GM23338 (cell line): ENCODE data around the gene YAP1. TPM values are rescaled to one million over a fixed set of nuclear protein-coding genes. Genes with fewer than 3 reads are reported as not detected.

ENCODE experiments used
- ATAC-seq: fragments of 200-7000 bp; cut with Tn5 transposase; 3 replicates; pipeline ENCODE4 v1.9.1; 2020
- DNase-seq: peaks from one replicate; pipeline ENCODE4 v3.0.0-alpha.2; 2015; ENCODE audit warnings: low spot score
- H2AFZ ChIP-seq: fragments of 200-600 bp; sonication (generic); 2 replicates; pipeline ENCODE4 v1.8.0; 2016; ENCODE audit warnings: antibody characterized with exemption, mild to moderate bottlenecking, moderate library complexity
- H3F3A ChIP-seq: fragments of 200-600 bp; sonication (generic); replicated peaks from 2 replicates; pipeline ENCODE4 v1.8.0; 2017; ENCODE audit warnings: antibody characterized with exemption, mixed run types, low read depth
- H3K27ac ChIP-seq: fragments of 200-600 bp; sonication (generic); 2 replicates; pipeline ENCODE4 v1.6.1; 2016; ENCODE audit warnings: low read depth
- H3K27me3 ChIP-seq: fragments of 200-600 bp; sonication (generic); 2 replicates; pipeline ENCODE4 v1.8.0; 2016; ENCODE audit warnings: mild to moderate bottlenecking, mixed run types, moderate library complexity; ENCODE audit not compliant: insufficient read depth
- H3K36me3 ChIP-seq: fragments of 200-600 bp; sonication (generic); 2 replicates; pipeline ENCODE4 v1.8.0; 2016; ENCODE audit warnings: mild to moderate bottlenecking; ENCODE audit not compliant: insufficient read depth
- H3K4me1 ChIP-seq: fragments of 200-600 bp; sonication (generic); 2 replicates; pipeline ENCODE4 v1.8.0; 2016; ENCODE audit warnings: mild to moderate bottlenecking, moderate library complexity; ENCODE audit not compliant: insufficient read depth
- H3K4me2 ChIP-seq: fragments of 200-600 bp; sonication (generic); 2 replicates; pipeline ENCODE4 v1.7.1; 2017; ENCODE audit warnings: mixed run types
- H3K4me3 ChIP-seq: fragments of 200-600 bp; sonication (generic); 2 replicates; pipeline ENCODE4 v1.6.1; 2016; ENCODE audit warnings: mixed run types
- H3K79me2 ChIP-seq: fragments of 200-600 bp; sonication (generic); replicated peaks from 2 replicates; pipeline ENCODE4 v1.8.0; 2017; ENCODE audit warnings: mild to moderate bottlenecking; ENCODE audit not compliant: insufficient read depth
- H3K9me2 ChIP-seq: fragments of 200-600 bp; sonication (generic); 2 replicates; pipeline ENCODE4 v1.8.0; 2017; ENCODE audit not compliant: insufficient read depth
- H4K20me1 ChIP-seq: fragments of 200-600 bp; sonication (generic); replicated peaks from 2 replicates; pipeline ENCODE4 v1.8.0; 2017; ENCODE audit warnings: mild to moderate bottlenecking; ENCODE audit not compliant: insufficient read depth
- H3K27ac Mint-ChIP-seq: 2 replicates; pipeline ENCODE4 v1.8.0; 2020; ENCODE audit warnings: inconsistent platforms, mild to moderate bottlenecking, moderate library complexity, mixed read lengths
- H3K27me3 Mint-ChIP-seq: 3 replicates; pipeline ENCODE4 v1.8.0; 2022; ENCODE audit warnings: low read depth, mild to moderate bottlenecking, moderate library complexity, mixed read lengths, inconsistent platforms; ENCODE audit not compliant: insufficient read depth, poor library complexity
- H3K36me3 Mint-ChIP-seq: 3 replicates; pipeline ENCODE4 v1.8.0; 2021; ENCODE audit warnings: low read depth, mild to moderate bottlenecking, inconsistent platforms, moderate library complexity, mixed read lengths
- H3K4me1 Mint-ChIP-seq: 3 replicates; pipeline ENCODE4 v1.8.0; 2020; ENCODE audit warnings: mild to moderate bottlenecking, inconsistent platforms, mixed read lengths
- H3K4me3 Mint-ChIP-seq: 3 replicates; pipeline ENCODE4 v1.8.0; 2021; ENCODE audit warnings: moderate library complexity, mild to moderate bottlenecking, inconsistent platforms, mixed read lengths
- H3K9me3 Mint-ChIP-seq: 3 replicates; pipeline ENCODE4 v1.8.0; 2020; ENCODE audit warnings: moderate library complexity, mild to moderate bottlenecking, inconsistent platforms, mixed read lengths
- EZH2 ChIP-seq: fragments of 200-600 bp; sonication (generic); IDR thresholded peaks from one replicate; pipeline ENCODE4 v1.8.0; 2017; ENCODE audit warnings: antibody characterized with exemption, mild to moderate bottlenecking, low read depth; ENCODE audit not compliant: unreplicated experiment
- EZH2phosphoT487 ChIP-seq: fragments of 200-600 bp; sonication (generic); IDR thresholded peaks from one replicate; pipeline ENCODE4 v1.8.1; 2018; ENCODE audit warnings: antibody characterized with exemption; ENCODE audit not compliant: unreplicated experiment
- JUNB ChIP-seq: IDR thresholded peaks from one replicate; pipeline ENCODE4 v1.6.1; 2016; ENCODE audit warnings: antibody characterized with exemption; ENCODE audit not compliant: unreplicated experiment
- NANOG ChIP-seq: IDR thresholded peaks from 2 replicates; pipeline ENCODE4 v1.6.1; 2016; ENCODE audit warnings: antibody characterized with exemption, borderline replicate concordance
- POLR2AphosphoS5 ChIP-seq: IDR thresholded peaks from 2 replicates; pipeline ENCODE4 v1.6.1; 2016; ENCODE audit warnings: antibody characterized with exemption, low read depth
- STAT1 ChIP-seq: IDR thresholded peaks from one replicate; pipeline ENCODE4 v1.6.1; 2016; ENCODE audit warnings: antibody characterized with exemption; ENCODE audit not compliant: unreplicated experiment
- ZNF114 ChIP-seq: fragments of 250-450 bp; sonication (Bioruptor Pico); IDR thresholded peaks from 2 replicates; pipeline ENCODE4 v1.5.0; 2020; ENCODE audit warnings: mild to moderate bottlenecking, moderate library complexity
- polyA plus RNA-seq: library from polyadenylated mRNA; unstranded; fragments of >200 nt; fragmentation: Nextera tagmentation; extraction: Ambion mirVana; gene quantifications from 2 replicates; pipeline ENCODE4 v1.2.1, GENCODE V29; 2016
- total RNA-seq: library from RNA; depleted of rRNA; stranded (reverse); fragments of >200 nt; shearing (Covaris generic); gene quantifications from 2 replicates; pipeline ENCODE4 v1.2.3, GENCODE V29; 2014
- TF ChIP-seq, protein P1 (sequence below): IDR thresholded peaks from 2 replicates; pipeline ENCODE4 v1.6.1; 2016; ENCODE audit warnings: antibody characterized with exemption
- TF ChIP-seq, protein P2 (sequence below): IDR thresholded peaks from one replicate; pipeline ENCODE4 v1.6.1; 2018; ENCODE audit warnings: antibody characterized with exemption; ENCODE audit not compliant: unreplicated experiment
- TF ChIP-seq, protein P3 (sequence below), 2 experiments: fragments of 200-600 bp in 1 of 2; sonication (generic) in 1 of 2; conservative IDR thresholded peaks; 2 replicates each; pipeline versions ENCODE4 v1.5.1 to v1.6.1; 2016 to 2017; ENCODE audit warnings: antibody characterized with exemption in 2 of 2, low read depth in 2 of 2, mild to moderate bottlenecking in 2 of 2, moderate library complexity in 1 of 2

YAP1 gene
- total and polyA plus RNA-seq, 2 experiments from 2014 or later = 17.2 to 155 TPM

DNA sequence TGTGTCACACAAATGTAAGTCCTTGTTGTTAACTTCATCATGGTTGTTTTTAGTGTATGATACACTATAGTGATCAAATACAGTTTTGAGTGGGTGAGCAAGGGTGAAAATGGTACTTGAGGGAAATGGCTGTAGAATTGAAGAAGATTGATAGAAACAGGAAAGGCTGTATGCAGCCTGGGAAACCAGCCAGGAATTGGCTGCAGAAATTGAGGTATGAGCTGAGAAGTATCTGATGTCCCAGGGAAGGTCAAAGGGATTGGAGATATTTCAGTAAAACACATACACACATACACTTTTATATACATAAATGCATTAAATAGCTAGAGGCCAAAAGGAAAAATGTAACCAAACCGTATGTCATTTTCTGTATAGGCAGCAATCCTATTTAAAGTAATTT, 13.1 kb upstream of the YAP1 start (continued):
- TF ChIP-seq, protein P1, sequence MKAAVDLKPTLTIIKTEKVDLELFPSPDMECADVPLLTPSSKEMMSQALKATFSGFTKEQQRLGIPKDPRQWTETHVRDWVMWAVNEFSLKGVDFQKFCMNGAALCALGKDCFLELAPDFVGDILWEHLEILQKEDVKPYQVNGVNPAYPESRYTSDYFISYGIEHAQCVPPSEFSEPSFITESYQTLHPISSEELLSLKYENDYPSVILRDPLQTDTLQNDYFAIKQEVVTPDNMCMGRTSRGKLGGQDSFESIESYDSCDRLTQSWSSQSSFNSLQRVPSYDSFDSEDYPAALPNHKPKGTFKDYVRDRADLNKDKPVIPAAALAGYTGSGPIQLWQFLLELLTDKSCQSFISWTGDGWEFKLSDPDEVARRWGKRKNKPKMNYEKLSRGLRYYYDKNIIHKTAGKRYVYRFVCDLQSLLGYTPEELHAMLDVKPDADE = no peak
- TF ChIP-seq EZH2phosphoT487 (no peak), EZH2 (no peak), POLR2AphosphoS5 (no peak)
- TF ChIP-seq, protein P2, sequence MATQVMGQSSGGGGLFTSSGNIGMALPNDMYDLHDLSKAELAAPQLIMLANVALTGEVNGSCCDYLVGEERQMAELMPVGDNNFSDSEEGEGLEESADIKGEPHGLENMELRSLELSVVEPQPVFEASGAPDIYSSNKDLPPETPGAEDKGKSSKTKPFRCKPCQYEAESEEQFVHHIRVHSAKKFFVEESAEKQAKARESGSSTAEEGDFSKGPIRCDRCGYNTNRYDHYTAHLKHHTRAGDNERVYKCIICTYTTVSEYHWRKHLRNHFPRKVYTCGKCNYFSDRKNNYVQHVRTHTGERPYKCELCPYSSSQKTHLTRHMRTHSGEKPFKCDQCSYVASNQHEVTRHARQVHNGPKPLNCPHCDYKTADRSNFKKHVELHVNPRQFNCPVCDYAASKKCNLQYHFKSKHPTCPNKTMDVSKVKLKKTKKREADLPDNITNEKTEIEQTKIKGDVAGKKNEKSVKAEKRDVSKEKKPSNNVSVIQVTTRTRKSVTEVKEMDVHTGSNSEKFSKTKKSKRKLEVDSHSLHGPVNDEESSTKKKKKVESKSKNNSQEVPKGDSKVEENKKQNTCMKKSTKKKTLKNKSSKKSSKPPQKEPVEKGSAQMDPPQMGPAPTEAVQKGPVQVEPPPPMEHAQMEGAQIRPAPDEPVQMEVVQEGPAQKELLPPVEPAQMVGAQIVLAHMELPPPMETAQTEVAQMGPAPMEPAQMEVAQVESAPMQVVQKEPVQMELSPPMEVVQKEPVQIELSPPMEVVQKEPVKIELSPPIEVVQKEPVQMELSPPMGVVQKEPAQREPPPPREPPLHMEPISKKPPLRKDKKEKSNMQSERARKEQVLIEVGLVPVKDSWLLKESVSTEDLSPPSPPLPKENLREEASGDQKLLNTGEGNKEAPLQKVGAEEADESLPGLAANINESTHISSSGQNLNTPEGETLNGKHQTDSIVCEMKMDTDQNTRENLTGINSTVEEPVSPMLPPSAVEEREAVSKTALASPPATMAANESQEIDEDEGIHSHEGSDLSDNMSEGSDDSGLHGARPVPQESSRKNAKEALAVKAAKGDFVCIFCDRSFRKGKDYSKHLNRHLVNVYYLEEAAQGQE = no peak

DNA sequence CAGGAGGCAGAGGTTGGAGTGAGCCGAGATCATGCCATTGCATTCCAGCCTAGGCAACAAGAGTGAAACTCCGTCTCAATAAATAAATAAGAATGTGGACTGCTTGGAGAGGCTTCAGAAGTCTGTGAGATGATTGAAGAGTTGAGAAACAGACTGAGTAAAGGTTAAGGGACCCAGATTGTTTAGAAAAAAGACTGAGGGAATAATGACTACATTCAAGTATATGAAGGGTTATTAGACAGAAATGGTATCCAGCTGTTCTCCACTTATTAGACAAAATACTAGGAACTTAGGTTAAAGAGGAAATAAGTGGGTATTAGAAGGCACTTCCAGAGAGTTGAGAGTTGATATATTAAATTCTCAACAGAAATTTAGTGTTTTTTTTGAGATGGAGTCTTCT, 10.5 kb upstream of the YAP1 start:
- DNase-seq = no peak
- H3K27ac Mint-ChIP-seq = no peak overlapping the region
- no peaks in the 10 kb centered on the region for H3K4me1 ChIP-seq

DNA sequence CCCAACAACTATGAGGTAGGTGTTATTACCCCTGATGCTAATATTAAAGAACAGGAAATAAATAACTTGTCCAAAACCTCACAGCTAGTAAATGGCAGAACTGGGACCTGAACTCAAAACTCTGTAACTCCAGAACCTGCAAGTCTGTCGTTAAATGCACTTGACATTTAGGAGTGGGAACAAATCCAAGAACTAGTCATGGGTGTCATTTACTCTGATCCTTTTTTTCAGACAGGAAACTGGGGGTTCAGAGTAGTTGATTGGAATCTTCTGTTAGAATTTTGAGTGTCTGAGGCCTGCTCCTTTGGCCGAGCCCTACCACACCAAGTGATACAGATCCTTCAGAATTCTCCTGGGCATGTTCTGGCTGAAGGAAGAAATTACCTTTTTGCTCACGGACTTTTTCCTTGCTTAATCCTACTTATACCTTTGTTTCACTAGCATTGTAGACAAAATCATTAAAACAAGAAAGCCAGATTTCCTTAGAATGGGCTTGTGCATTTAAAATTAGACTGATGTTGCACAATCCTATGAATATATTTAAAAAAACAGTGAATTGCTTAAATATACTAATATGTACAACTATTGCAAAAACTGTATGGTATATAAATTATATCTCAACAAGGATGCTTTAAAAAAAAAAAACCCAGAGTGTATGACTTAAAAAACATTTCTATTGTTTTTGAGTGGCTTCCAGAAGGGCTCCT, 1.4 kb upstream of the YAP1 start:
- H3K4me1 Mint-ChIP-seq = peaks cover 15% of the 10 kb centered on the region
- Histone ChIP-seq H3K79me2 (peaks cover 22% of the 10 kb centered on the region), H3K4me1 (peaks cover 19% of the 10 kb centered on the region), H2AFZ (no peak overlapping the region), H3K27ac (no peak overlapping the region), H3K4me3 (peak overlapping the region; percentile 81), H3K36me3 (no peaks in the 10 kb centered on the region), H3K9me2 (no peaks in the 10 kb centered on the region), H3K4me2 (peak overlapping the region; percentile 90), H4K20me1 (no peaks in the 10 kb centered on the region), H3F3A (peaks cover 6% of the 10 kb centered on the region), H3K27me3 (peaks cover 10% of the 10 kb centered on the region; the same call in 1 of the 2 replicates)
- H3K36me3 Mint-ChIP-seq = no peaks in the 10 kb centered on the region
- peak overlapping the region; percentile 97 for H3K4me3 Mint-ChIP-seq
- no peak for ATAC-seq
- peaks cover 11% of the 10 kb centered on the region for H3K27me3 Mint-ChIP-seq
- DNase-seq = no peak
- peaks cover 5% of the 10 kb centered on the region; the same call in 2 of the 3 replicates for H3K9me3 Mint-ChIP-seq
- no peak overlapping the region for H3K27ac Mint-ChIP-seq
- TF ChIP-seq NANOG = no peak
- TF ChIP-seq, protein P1 = no peak
- no peak for TF ChIP-seq STAT1
- TF ChIP-seq, protein P3, sequence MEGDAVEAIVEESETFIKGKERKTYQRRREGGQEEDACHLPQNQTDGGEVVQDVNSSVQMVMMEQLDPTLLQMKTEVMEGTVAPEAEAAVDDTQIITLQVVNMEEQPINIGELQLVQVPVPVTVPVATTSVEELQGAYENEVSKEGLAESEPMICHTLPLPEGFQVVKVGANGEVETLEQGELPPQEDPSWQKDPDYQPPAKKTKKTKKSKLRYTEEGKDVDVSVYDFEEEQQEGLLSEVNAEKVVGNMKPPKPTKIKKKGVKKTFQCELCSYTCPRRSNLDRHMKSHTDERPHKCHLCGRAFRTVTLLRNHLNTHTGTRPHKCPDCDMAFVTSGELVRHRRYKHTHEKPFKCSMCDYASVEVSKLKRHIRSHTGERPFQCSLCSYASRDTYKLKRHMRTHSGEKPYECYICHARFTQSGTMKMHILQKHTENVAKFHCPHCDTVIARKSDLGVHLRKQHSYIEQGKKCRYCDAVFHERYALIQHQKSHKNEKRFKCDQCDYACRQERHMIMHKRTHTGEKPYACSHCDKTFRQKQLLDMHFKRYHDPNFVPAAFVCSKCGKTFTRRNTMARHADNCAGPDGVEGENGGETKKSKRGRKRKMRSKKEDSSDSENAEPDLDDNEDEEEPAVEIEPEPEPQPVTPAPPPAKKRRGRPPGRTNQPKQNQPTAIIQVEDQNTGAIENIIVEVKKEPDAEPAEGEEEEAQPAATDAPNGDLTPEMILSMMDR (conservative IDR thresholded peaks at IDR 0.05; ENCODE audit: low read depth in 2 of 2) = no peak
- no peak for TF ChIP-seq ZNF114 (CRISPR knock-in tag)
- no peak for TF ChIP-seq POLR2AphosphoS5
- no peak for TF ChIP-seq EZH2phosphoT487

More for the DNA sequence above, 10.5 kb upstream of the YAP1 start:
- peaks cover 4% of the 10 kb centered on the region for H3K27me3 Mint-ChIP-seq
- H3K36me3 Mint-ChIP-seq = no peaks in the 10 kb centered on the region
- no peaks in the 10 kb centered on the region for H3K79me2 ChIP-seq
- no peaks in the 10 kb centered on the region for H4K20me1 ChIP-seq
- H3F3A ChIP-seq = no peaks in the 10 kb centered on the region
- no peaks in the 10 kb centered on the region for H3K9me3 Mint-ChIP-seq
- H3K4me1 Mint-ChIP-seq = no peaks in the 10 kb centered on the region
- no peaks in the 10 kb centered on the region for H3K27me3 ChIP-seq
- no peak overlapping the region for H3K4me2 ChIP-seq
- no peak for TF ChIP-seq JUNB
- no peaks in the 10 kb centered on the region for H3K36me3 ChIP-seq
- no peak for ATAC-seq
- H3K27ac ChIP-seq = no peak overlapping the region
- 0 out of 2 replicates have a peak, but pooled peaks cover 2% of the 10 kb centered on the region for H3K9me2 ChIP-seq
- no peak overlapping the region for H3K4me3 ChIP-seq
- H2AFZ ChIP-seq = no peak overlapping the region
- no peak overlapping the region for H3K4me3 Mint-ChIP-seq
